SJSA1 (cell line): Measurements from ENCODE around the gene PRR29. TPM values are rescaled to one million over a fixed set of nuclear protein-coding genes. Genes with fewer than 3 reads are reported as not detected.

ENCODE experiments used
- DNase-seq, 2 experiments: peaks; one replicate each; pipeline ENCODE4 v3.0.0-alpha.2; 2015 to 2020; ENCODE audit warnings: low spot score in 2 of 2, low read depth in 1 of 2
- H3K27ac ChIP-seq: fragments of 250-450 bp; sonication (Bioruptor Pico); 2 replicates; pipeline ENCODE4 v1.5.1; 2020; ENCODE audit warnings: mild to moderate bottlenecking, moderate library complexity
- H3K27me3 ChIP-seq: fragments of 250-450 bp; sonication (Bioruptor Pico); replicated peaks from 2 replicates; pipeline ENCODE4 v1.5.1; 2020; ENCODE audit warnings: mild to moderate bottlenecking, moderate library complexity
- H3K36me3 ChIP-seq: fragments of 250-450 bp; sonication (Bioruptor Pico); 2 replicates; pipeline ENCODE4 v1.5.1; 2020; ENCODE audit warnings: mild to moderate bottlenecking
- H3K4me1 ChIP-seq: fragments of 250-450 bp; sonication (Bioruptor Pico); replicated peaks from 2 replicates; pipeline ENCODE4 v1.6.1; 2021; ENCODE audit warnings: mild to moderate bottlenecking
- H3K4me3 ChIP-seq: fragments of 250-450 bp; sonication (Bioruptor Pico); 2 replicates; pipeline ENCODE4 v1.5.1; 2020; ENCODE audit warnings: mild to moderate bottlenecking
- H3K9me3 ChIP-seq: fragments of 250-450 bp; sonication (Bioruptor Pico); replicated peaks from 2 replicates; pipeline ENCODE4 v1.5.1; 2020; ENCODE audit warnings: mild to moderate bottlenecking
- total RNA-seq: library from RNA; depleted of rRNA; stranded (reverse); fragments of >200 nt; shearing (Covaris generic); gene quantifications from 2 replicates; pipeline ENCODE4 v1.2.3, GENCODE V29; 2014

Gene PRR29
- total RNA-seq, 1 experiment from 2014 or later, result 0.08 TPM

DNA sequence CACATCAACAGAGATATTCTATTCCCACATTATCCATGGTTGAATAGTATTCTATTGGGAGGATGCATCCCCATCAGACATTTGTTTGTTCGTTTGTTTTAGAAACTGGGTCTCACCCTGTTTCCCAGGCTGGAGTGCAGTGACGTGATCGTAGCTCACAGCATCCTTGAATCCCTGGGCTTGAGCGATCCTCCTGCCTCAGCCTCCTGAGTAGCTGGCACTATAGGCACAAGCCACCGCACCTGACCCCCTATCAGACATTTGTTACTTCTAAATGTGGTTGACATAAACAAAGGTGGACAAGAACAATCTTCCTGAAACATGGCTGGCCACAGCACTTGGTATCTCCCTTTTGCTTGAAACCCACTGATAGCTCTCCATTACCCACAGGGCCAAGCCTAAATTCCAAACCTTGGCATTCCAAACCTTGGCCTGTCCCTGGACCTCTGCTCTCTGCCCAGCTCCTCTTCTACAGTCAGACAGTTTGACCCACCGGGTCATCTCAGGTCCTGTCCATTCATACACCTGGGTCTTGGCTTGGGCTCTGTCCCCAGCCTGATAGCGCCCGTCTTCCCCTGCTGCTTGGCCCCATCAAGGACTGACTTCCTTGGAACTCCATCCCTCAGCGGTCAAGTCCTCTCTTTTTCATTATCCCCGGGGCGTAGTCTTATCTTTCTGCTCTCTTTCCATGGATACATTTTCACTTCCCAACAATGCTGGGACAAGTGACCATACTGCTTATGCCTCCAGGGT, 1.5 kb upstream of the PRR29 start:
- no peak overlapping the region for H3K4me3 ChIP-seq
- H3K9me3 ChIP-seq, result no peaks in the 10 kb centered on the region
- no peaks in the 10 kb centered on the region for H3K36me3 ChIP-seq
- H3K27me3 ChIP-seq, result peaks cover 47% of the 10 kb centered on the region
- peaks cover 8% of the 10 kb centered on the region for H3K4me1 ChIP-seq
- H3K27ac ChIP-seq, result no peak overlapping the region
- DNase-seq, result no peak

DNA sequence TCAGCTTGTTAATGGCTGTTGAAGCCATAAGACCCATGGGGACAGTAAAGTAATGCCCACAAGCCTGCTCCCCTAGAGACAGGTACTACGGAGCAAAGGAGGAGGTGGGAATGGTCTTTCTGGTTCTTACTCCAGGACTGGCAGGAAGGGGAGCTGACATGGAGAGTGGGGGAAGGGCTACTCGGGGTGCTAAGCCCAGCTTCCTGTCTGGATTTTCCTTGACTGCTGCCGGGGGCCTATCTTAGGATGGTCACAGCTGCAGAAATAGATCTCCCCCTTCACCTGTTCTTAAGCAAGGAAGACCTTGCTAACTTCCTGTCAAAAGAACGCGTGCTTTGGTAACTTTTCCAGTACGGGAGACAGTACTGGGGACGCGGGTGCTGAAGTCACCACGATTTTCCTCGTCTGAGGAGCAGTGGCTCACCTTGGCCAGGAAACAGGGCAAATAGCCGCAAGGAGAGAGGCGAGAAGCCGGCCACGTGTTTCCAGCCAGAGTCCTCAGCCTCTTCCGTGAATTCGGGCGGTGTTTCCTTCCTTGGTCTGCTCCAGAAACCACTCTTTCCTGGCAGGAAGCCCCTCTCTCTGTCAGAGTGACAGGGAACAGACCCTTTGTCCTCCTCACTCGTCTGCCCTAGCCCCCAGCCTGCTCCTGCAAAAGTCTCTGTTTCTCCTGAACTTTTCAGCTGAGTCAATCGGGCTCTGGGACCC, 656 bp upstream of the PRR29 start:
- H3K36me3 ChIP-seq, result no peaks in the 10 kb centered on the region
- no peak for DNase-seq
- no peaks in the 10 kb centered on the region for H3K9me3 ChIP-seq
- peaks cover 8% of the 10 kb centered on the region for H3K4me1 ChIP-seq
- peaks cover 45% of the 10 kb centered on the region for H3K27me3 ChIP-seq
- peak overlapping the region; percentile 35; the same call in 1 of the 2 replicates for H3K4me3 ChIP-seq
- no peak overlapping the region for H3K27ac ChIP-seq

DNA sequence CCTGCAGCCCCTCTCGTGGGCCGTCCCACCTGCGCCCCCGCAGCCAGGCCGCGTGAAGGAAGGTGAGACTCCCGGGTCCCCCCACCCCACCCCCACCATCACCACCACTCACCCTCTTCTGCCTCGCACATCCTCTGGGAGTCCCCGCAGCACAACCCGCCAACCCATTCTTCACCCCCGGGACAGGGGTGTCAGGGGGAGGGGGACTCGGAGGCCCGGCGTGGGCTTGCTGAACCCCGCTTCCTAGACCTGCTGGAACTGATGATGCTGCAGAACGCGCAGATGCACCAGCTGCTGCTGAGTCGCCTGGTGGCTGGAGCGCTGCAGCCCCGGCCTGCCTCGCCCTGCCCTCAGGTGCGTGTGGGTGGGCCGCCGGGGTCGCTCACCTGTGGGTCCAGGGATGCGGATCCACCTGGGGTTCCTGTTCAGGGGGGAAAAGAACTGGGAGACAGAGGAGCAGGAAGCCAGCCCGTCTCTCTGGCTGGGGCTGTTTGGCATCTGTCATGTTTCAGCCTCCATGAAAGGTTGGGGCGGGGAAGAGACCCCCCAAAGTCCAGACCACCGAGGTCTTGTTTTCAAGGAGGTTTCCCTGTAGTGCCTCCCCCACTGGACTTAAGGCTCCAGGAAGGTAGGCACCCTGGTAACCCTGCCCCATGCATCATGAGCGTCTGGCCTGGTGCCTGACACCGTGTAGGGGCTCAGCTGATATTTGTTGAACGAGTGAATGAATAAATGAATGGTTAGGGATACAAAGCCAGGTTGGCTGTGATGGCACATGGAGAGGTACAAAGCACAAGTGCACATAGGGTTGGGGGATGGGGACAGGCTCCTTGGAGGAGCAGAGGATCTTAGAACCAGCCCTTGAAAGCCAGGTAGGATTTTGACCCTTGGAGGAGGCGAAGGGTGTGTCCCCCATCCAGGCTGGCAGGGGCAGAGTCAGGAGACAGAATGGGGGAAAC, 849 bp downstream of the PRR29 start:
- DNase-seq, result no peak
- peaks cover 41% of the 10 kb centered on the region for H3K27me3 ChIP-seq

DNA sequence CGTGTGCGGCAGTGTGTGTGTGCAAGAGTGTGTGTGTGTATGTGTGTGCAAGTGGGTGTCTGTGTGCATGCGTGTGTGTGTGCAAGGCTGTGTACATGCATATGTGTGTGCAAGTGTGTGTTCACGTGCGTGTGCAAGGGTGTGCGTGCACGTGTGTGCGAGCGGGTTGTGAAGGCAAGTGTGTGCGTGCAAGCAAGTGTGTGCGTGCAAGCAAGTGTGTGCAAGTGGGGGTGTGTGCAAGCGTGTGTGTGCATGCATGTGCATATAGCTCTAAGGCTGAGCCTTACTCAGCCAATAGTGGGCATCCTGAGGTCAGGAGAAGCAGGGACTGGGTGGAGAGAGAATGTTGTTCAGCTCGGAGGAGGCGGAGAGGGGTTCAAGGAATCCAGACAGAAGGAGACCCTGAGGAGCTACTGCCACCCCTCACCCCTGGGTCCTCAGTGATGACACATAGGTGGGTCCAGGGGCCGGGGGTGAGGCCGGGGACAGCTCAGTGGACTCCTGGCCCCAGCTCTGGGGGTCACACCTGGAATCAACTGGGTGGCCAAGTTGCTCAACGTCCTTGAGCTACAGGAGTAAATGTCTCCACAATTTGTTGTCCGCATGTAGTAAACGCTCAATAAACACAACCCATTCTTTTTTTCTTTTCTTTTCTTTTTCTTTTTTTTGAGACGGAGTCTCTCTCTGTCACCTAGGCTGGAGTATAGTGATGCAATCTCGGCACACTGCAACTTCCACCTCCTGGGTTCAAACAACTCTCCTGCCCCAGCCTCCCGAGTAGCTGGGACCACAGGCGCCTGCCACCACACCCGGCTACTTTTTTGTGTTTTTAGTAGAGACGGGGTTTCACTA, 1.8 kb downstream of the PRR29 start:
- peaks cover 8% of the 10 kb centered on the region for H3K4me1 ChIP-seq
- H3K27me3 ChIP-seq, result peaks cover 45% of the 10 kb centered on the region
- no peak overlapping the region for H3K4me3 ChIP-seq
- no peaks in the 10 kb centered on the region for H3K9me3 ChIP-seq
- no peak for DNase-seq
- H3K36me3 ChIP-seq, result no peaks in the 10 kb centered on the region
- H3K27ac ChIP-seq, result no peak overlapping the region

More for the DNA sequence above, 849 bp downstream of the PRR29 start:
- Histone ChIP-seq H3K4me3 (no peak overlapping the region), H3K9me3 (no peaks in the 10 kb centered on the region), H3K36me3 (no peaks in the 10 kb centered on the region), H3K4me1 (peaks cover 8% of the 10 kb centered on the region), H3K27ac (no peak overlapping the region)

DNA sequence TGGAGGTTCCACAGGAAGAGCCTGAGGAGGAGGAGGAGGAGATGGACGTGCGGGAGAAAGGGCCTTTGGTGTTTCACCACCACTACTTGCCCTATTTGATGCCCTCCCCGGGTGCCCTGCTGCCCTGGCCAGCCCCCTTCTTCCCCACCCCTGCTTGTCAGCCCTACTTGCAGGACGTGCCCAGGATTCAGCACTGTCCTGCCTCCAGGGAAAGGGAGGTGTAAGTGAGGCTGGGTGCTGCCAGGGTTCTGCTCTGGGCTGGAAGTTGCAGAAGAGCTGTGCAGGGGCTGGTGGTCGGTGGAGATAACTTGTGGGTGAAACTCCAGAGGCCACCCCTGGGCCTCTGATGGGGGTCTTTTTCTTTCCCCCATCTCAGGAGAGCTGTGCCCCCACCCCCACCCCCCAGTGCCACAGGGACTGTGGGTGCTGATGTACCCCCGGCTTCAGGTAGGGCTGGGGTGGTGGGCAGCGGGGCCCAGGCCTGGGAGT, 3.0 kb downstream of the PRR29 start:
- no peaks in the 10 kb centered on the region for H3K9me3 ChIP-seq
- DNase-seq, result no peak
- peaks cover 40% of the 10 kb centered on the region for H3K27me3 ChIP-seq
- no peak overlapping the region for H3K27ac ChIP-seq
- H3K36me3 ChIP-seq, result no peaks in the 10 kb centered on the region
- H3K4me1 ChIP-seq, result peaks cover 8% of the 10 kb centered on the region
- H3K4me3 ChIP-seq, result no peak overlapping the region

DNA sequence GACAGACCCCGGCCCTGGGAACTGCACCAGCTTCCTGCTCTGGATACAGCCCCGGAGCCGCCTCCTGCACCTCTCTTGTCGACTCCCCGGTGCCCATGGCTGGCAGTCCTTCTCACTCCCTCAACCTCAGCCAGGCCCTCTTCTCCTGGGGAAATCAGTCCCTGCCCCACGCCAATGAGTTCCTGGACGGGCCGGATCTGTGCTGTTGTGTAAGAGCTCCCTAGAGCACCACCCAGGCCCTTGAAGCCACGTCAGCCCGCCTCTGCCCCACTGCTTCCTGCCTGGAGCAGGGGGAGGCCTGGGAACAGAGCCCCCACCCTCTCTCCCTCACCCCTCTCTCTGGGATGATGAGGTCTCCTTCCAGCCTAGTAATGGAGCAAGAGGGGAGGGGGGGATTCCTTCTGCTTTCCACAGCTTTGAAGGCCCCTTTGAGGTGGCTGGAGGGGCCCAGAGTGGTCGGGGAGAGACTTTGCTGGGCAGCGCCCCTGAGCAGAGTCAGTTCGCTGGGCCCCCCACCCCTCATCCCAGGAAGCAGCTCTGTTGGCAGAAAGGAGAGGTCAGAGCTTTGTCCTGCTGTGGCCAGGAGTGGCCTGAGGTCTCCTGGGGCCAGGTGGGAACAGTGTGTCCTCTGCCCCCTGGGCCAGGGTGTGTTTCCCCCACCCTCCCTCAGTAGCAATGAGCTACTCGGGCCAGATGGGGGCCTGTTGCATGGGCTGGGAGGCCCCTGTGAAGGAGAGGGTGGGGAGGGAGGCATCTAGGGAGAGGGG, 3.8 kb downstream of the PRR29 start:
- H3K36me3 ChIP-seq, result no peaks in the 10 kb centered on the region
- no peak for DNase-seq
- H3K4me3 ChIP-seq, result no peak overlapping the region
- peaks cover 40% of the 10 kb centered on the region for H3K27me3 ChIP-seq
- peaks cover 8% of the 10 kb centered on the region for H3K4me1 ChIP-seq
- no peak overlapping the region for H3K27ac ChIP-seq
- H3K9me3 ChIP-seq, result no peaks in the 10 kb centered on the region

DNA sequence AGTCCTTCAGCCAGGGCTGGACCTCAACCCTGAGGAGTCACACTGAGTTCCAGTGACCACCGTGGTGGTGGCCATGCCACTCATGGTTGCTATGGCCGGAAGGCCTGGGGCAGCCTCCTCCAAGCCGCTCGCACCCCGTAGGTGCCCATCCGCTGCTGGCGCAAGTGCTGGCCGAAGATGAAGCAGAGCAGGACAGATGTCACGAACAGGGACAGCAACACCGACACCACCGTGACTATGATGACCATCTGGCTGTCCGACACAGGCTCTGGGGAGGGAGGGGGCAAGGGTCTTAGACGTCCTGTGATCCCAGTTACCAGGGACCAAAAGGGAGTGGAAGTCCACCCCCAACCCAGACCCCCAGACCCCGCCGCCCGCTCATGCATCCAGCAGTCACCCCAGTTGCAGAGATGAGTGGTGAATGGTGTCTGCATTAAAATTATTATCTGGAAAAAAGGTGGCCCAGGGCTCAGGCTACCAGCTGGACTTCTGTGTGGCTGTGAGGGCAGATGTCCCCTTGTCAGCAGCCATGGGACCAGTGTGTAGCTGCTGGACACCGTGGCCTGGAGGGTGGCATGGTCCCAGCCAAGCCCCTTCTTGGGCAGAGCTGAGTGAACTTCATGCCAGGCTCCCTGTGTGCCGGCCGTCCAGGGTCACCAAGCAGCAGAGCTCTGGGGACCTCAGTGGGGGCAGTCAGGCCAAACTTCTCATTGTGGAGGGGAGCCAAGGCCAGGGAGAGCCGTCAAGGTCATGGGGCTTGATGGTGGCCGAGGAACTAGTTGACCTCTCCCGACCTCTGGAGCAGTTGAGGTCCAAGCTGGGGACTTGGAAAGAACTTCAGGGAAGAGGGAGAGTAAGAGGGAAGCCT, 4.7 kb downstream of the PRR29 start:
- H3K36me3 ChIP-seq, result no peaks in the 10 kb centered on the region
- DNase-seq, result no peak
- peaks cover 31% of the 10 kb centered on the region for H3K27me3 ChIP-seq
- peaks cover 6% of the 10 kb centered on the region for H3K4me1 ChIP-seq
- H3K27ac ChIP-seq, result no peak overlapping the region
- H3K4me3 ChIP-seq, result no peak overlapping the region
- H3K9me3 ChIP-seq, result no peaks in the 10 kb centered on the region

DNA sequence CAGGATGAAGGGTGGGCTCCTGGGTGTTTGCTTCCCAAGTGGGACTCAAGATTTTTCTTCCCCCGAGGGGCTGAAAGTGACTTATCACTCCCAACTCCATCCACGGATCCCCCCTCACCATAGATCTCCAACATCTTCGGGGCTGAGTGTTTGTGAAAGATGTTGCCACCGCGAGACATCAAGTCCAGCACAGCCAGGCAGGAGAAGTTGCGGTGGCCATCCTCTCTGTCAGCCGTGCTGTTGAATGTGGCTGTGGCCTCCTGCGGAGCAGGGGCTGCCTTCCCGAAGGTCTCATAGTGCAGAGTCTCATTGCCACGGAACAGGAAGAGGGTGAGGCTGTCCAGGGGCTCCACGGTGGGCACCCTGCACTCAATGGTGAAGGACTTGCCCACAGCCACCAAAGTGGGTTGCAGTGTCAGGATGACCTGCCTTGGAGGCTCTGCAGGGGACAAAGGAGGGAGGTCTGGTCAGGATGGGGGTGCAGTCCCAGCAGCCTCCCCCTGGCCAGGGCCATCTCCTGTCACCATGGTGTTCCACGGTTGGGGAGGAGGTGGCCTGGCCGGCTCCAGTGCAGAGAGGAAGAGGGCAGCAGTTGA, 5.5 kb downstream of the PRR29 start:
- Histone ChIP-seq H3K27me3 (peaks cover 24% of the 10 kb centered on the region), H3K36me3 (no peaks in the 10 kb centered on the region), H3K9me3 (no peaks in the 10 kb centered on the region), H3K4me1 (no peaks in the 10 kb centered on the region), H3K27ac (no peak overlapping the region), H3K4me3 (no peak overlapping the region)
- DNase-seq, result no peak

DNA sequence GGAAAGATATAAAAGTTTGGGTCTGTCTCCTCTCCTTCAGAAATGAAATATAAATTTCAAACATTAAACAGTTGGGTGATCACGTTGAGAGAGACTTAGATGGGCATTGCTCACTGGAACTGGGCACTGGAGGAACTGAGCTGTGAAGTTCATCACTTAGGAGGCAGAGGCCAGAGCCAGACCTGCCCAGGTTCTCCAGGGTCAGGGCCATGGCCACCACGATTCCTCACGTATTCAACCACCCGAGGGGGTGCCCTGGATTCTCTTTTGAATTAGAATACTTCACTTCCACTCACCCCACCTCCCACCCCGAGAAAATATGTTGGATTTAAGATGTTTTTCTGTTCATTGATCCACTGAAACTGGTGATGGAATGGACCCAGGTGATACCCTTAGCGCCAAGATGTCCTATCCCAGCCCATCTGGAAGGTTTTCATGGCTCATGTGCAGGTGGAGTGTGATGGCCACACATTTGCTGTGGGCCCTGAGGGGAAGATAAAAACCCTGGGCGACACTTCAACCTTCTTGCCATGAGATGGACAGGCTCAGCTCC, 6.1 kb downstream of the PRR29 start:
- no peaks in the 10 kb centered on the region for H3K36me3 ChIP-seq
- no peaks in the 10 kb centered on the region for H3K9me3 ChIP-seq
- H3K27me3 ChIP-seq, result peaks cover 18% of the 10 kb centered on the region; the same call in 1 of the 2 replicates
- no peak overlapping the region for H3K4me3 ChIP-seq
- H3K27ac ChIP-seq, result no peak overlapping the region
- no peaks in the 10 kb centered on the region for H3K4me1 ChIP-seq
- DNase-seq, result no peak

DNA sequence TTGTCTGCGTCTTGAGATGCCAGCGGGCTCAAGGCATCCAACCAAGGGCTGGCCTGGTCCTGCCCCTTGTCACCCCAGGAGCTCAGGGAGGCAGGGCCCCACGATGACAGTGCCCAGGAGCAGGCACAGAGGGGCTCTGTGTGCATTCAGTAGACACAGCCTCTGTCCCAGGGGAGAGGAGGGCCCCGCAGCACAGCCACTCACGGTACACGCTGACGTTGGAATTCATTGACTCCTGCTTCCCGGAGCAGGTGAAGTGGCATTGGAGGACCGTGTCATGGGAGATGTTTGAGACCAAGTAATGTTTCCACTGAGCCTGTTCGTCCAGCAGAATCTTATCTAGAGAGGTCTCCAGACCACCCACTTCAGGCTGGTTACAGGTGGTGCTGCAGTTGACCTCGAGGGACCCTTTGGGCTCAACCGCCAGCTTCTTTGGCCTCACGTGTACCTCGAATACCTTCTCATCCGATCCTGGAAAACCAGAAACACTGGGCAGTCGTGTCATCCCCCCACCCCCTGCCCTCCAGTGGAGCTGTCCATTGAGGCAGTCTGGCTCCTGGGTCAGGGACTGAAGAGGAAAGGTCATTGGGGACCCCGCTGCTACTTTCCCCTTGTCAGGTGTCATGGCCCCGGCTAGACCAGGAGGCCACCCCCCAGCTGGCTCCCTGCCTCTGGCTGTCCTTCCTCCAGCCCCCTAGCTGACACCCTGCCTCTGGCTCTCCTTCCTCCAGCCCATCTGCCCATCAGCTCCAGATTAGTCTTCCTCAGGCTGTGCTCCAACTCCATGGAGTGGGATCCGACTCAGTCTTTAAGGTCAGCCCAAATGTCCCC, 7.0 kb downstream of the PRR29 start:
- H3K9me3 ChIP-seq, result no peaks in the 10 kb centered on the region
- DNase-seq, result no peak
- no peaks in the 10 kb centered on the region for H3K4me1 ChIP-seq
- H3K27me3 ChIP-seq, result peaks cover 13% of the 10 kb centered on the region; the same call in 1 of the 2 replicates
- no peak overlapping the region for H3K4me3 ChIP-seq
- no peaks in the 10 kb centered on the region for H3K36me3 ChIP-seq
- no peak overlapping the region for H3K27ac ChIP-seq
